Measurements from ENCODE around the gene HSD3B7.

GRCh38 chr16:31002862-31003341 is 17.9 kb downstream of the HSD3B7 start:
- no peak for TF ChIP-seq POLR2AphosphoS5 (IDR thresholded peaks at IDR 0.05; ENCODE audit: low read depth, low read length)
- TF ChIP-seq CTCF (IDR thresholded peaks at IDR 0.05): no peak
